Thoracic aorta (tissue), 2 donors: ENCODE data around the gene BICDL2. TPM values are rescaled to one million over a fixed set of nuclear protein-coding genes. Genes with fewer than 3 reads are reported as not detected.
A peak's percentile ranks its signal among the peaks of the same experiment; 100 is the strongest.

Source experiments
- ATAC-seq: fragments of 150-250 bp; one replicate; pipeline ENCODE4 v1.8.0; 2017; ENCODE audit warnings: low read depth; ENCODE audit not compliant: insufficient number of reproducible peaks, low FRiP score
- DNase-seq: peaks from one replicate; pipeline ENCODE4 v3.0.0-alpha.2; 2020; ENCODE audit warnings: low spot score
- H3K27ac ChIP-seq, 2 donors: fragments of 200-600 bp; sonication (generic); 1 replicate in 1 of 2; 2 replicates in 1 of 2; pipeline ENCODE4 v1.5.1; 2016; ENCODE audit warnings: mild to moderate bottlenecking in 2 of 2, moderate library complexity in 2 of 2
- H3K27me3 ChIP-seq: fragments of 200-600 bp; sonication (generic); replicated peaks from 2 replicates; pipeline ENCODE4 v1.6.0; 2016; ENCODE audit warnings: mild to moderate bottlenecking; ENCODE audit not compliant: insufficient read depth
- H3K36me3 ChIP-seq: fragments of 200-600 bp; sonication (generic); one replicate; pipeline ENCODE4 v1.5.1; 2016
- H3K4me1 ChIP-seq, 2 donors: fragments of 200-600 bp; sonication (generic); 1 replicate in 1 of 2; 2 replicates in 1 of 2; pipeline versions ENCODE4 v1.5.1 to v1.6.0; 2016; ENCODE audit warnings: low read depth in 2 of 2, mild to moderate bottlenecking in 1 of 2; ENCODE audit not compliant: control insufficient read depth in 1 of 2
- H3K4me3 ChIP-seq: fragments of 200-600 bp; sonication (generic); 2 replicates; pipeline ENCODE4 v1.5.1; 2016; ENCODE audit warnings: mild to moderate bottlenecking
- H3K9me3 ChIP-seq: fragments of 200-600 bp; sonication (generic); 2 replicates; pipeline ENCODE4 v1.5.1; 2016
- CTCF ChIP-seq: fragments of 200-600 bp; sonication (generic); IDR thresholded peaks from one replicate; pipeline ENCODE4 v1.5.1; 2019; ENCODE audit warnings: antibody characterized with exemption
- total RNA-seq, 2 donors: library from RNA; depleted of rRNA; stranded (reverse); fragments of >200 nt; gene quantifications; one replicate each; pipeline versions ENCODE4 v1.1.0 to v1.2.3, GENCODE V29; 2016

The BICDL2 gene
- total RNA-seq, 2 donors from 2014 or later, result 1.1 TPM; not detected in 1

DNA sequence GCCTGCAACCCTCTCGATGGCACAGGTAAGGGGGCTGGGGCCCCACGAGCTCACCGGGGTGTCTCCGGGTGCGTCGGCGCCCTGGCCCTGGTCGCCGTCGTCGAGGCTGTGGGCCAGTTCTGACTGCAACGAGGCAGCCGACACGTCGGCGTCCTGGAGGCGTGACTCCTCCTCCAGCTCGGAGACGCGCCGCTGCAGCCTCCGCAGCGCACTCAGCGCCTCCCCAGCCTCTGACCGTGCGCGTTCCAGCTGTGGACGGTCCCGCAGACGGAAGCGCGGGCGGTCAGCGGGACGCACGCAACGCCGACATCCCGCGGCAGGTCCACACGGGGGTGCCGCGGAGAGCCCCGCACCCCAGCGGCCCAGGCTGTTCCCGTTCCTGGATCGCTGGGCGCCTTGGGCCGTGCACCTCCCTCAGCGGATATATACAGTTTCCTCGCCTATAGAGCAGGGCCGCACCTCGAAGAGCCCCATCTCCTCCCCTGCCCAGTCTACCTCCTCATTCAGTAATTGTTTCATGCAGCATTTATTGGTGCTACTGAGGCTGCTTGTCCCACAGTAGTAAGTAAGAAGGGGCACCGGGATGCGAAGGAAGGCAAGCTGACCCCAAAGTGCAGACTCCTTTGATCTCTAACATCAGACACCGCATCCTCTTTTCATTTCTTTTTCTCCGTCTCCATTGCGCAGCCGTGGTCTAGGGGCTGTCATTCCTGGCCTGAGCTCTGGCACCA is 7.1 kb downstream of the BICDL2 start:
- TF ChIP-seq CTCF, result no peak
- Histone ChIP-seq H3K27me3 (peaks cover 4% of the 10 kb centered on the region), H3K4me1 (peaks cover 0 to 20% of the 10 kb centered on the region in 2 donors), H3K4me3 (peak overlapping the region; percentile 44), H3K9me3 (no peaks in the 10 kb centered on the region), H3K36me3 (peaks cover 12% of the 10 kb centered on the region), H3K27ac (no peak overlapping the region)
- ATAC-seq, result no peak
- DNase-seq, result no peak

DNA sequence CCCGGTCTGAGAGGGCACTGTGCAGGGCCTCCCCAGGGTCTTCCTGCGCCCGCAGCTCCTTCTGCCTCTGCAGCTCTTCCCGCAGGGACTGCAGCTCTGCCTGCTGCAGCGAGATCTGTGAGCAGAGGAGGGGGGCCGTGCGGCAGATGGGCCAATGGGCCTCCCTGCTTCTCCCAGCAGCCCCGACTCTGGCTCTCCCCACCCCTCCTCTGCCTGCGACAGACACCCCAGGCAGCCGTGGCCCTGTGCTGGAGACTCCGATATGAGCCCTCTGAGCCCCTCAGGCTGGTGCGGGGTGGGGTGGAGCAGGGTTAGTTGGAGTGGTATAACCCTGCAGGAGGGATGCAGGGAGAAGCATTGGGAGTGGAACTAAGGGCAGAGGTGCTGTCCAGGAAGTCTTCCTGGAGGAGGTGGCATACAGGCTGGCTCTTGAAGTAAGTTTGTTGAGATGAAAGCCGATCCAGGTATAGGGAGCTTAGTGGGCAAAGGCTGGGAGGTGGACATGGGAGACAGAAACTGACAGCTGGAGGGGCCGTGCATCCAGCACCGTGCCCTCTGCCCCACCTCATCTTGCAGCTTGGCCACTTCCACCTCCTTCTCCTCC is 7.9 kb downstream of the BICDL2 start:
- Histone ChIP-seq H3K4me1 (peaks cover 0 to 24% of the 10 kb centered on the region in 2 donors), H3K36me3 (peaks cover 12% of the 10 kb centered on the region), H3K27me3 (peaks cover 4% of the 10 kb centered on the region), H3K9me3 (no peaks in the 10 kb centered on the region), H3K4me3 (no peak overlapping the region), H3K27ac (no peak overlapping the region)
- ATAC-seq (no peak), DNase-seq (no peak)
- TF ChIP-seq CTCF, result no peak

DNA sequence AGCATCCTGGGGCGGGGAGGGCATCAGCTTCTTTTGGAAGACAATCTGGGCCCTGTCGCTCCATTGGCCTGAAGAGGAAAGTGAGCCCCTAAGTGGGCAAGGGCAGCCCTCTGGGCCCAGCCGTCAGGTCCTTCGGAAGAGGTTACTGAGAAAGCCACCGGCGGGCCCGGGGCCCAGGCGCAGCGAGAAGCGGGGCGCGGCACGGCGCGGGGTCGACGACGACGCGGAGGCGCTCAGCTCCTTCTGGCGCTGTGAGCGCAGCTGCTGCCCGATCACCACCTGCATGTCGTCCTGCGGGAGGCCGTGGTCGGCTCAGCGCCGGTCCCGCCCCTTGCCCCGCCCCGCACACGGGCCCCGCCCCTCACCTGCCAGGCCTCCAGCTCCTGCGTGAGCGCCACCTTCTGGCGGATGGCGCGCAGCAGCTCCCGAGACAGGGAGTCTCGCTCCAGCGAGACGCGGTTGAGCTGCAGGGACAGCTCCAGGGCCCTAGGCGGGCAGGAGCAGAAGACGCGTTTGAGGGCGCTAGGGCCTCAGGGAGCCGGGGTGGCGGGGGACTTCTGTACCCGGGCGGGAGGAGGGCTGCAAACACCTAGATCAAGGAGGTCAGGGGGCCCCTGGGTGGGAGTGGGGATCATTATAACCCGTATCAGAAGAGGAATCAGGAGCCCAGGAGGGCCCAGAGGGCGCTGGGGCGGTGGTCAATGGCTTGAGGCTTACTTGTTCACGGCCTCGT is 8.6 kb downstream of the BICDL2 start:
- peaks cover 4% of the 10 kb centered on the region for H3K27me3 ChIP-seq
- peaks cover 0 to 27% of the 10 kb centered on the region in 2 donors for H3K4me1 ChIP-seq
- TF ChIP-seq CTCF, result peak; percentile 66
- ATAC-seq (no peak), DNase-seq (no peak)
- H3K4me3 ChIP-seq, result no peak overlapping the region
- H3K27ac ChIP-seq, result no peak overlapping the region
- H3K9me3 ChIP-seq, result no peaks in the 10 kb centered on the region
- peaks cover 12% of the 10 kb centered on the region for H3K36me3 ChIP-seq

DNA sequence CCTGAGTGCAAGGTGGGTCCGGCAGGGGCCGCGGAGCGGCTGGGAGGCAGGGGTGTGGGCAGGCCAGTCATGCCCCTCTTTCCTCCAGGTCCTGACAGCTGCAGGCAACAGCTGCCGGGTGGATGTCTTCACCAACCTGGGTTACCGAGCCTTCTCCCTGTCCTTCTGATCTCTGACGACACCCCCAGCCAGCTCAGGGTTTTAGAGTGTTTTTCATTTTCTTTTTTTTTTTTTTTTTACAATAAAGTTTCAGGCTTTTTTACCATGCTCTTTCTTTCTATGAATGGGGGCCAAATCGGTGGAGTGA is 9.3 kb downstream of the BICDL2 start:
- H3K9me3 ChIP-seq, result no peaks in the 10 kb centered on the region
- peaks cover 4% of the 10 kb centered on the region for H3K27me3 ChIP-seq
- DNase-seq, result no peak
- H3K4me1 ChIP-seq, result peaks cover 0 to 34% of the 10 kb centered on the region in 2 donors
- no peak for ATAC-seq
- no peak overlapping the region for H3K27ac ChIP-seq
- H3K36me3 ChIP-seq, result peaks cover 12% of the 10 kb centered on the region
- TF ChIP-seq CTCF, result no peak
- H3K4me3 ChIP-seq, result no peak overlapping the region
